ENCODE measurements around the gene NPW. TPM values are rescaled to one million over a fixed set of nuclear protein-coding genes. Genes with fewer than 3 reads are reported as not detected.
A peak's percentile ranks its signal among the peaks of the same experiment; 100 is the strongest.

The NPW gene
- polyA plus RNA-seq, 1 experiment: 0.26 TPM

DNA sequence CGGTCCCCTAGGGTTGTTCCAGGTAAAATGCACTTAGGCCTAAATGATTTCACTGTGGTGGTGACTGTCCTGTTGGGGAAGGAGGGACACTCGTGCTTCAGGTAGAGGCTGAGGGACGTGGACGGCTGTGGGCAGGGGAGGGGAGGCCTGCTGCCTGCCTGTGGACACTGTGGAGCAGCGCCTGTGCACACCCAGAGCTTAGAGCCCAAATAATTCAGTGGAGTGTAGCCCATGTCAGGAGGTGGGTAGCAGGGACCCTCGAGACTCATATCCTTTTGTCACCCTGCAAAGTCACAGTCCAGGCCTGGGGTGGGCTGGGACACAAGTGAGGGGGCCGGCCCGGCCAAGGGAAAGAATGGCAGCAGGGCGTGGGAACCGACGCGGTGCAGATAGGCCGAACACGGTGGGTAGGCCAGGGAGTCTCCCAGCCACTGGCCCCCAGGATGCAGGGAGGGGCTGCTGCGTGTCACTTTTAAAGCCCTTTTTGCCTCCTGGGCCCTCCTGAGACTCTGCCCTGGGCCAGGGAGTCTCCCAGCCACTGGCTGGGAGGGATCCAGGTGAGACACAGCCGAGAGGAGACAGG is 6.4 kb downstream of the NPW start:
- H3K36me3 ChIP-seq (ENCODE audit: control insufficient read depth, insufficient read depth, low read length): peaks cover 10% of the 10 kb centered on the region
- ChIA-PET POLR2A (no interaction called here), CTCF (interaction anchor here (2.0 to 4.2 kb wide), 3 partner anchors 10 to 114 kb away, joined by 10 to 34 read pairs (median 11); no protein-coding TSS in a partner anchor)
- H3K27me3 ChIP-seq (ENCODE audit: control insufficient read depth, insufficient read depth, low read length): no peaks in the 10 kb centered on the region
- peak overlapping the region; percentile 62 for H3K4me3 ChIP-seq (ENCODE audit: low read depth, low read length)
- TF ChIP-seq, protein P1, sequence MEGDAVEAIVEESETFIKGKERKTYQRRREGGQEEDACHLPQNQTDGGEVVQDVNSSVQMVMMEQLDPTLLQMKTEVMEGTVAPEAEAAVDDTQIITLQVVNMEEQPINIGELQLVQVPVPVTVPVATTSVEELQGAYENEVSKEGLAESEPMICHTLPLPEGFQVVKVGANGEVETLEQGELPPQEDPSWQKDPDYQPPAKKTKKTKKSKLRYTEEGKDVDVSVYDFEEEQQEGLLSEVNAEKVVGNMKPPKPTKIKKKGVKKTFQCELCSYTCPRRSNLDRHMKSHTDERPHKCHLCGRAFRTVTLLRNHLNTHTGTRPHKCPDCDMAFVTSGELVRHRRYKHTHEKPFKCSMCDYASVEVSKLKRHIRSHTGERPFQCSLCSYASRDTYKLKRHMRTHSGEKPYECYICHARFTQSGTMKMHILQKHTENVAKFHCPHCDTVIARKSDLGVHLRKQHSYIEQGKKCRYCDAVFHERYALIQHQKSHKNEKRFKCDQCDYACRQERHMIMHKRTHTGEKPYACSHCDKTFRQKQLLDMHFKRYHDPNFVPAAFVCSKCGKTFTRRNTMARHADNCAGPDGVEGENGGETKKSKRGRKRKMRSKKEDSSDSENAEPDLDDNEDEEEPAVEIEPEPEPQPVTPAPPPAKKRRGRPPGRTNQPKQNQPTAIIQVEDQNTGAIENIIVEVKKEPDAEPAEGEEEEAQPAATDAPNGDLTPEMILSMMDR (IDR thresholded peaks at IDR 0.05; ENCODE audit: insufficient read depth, low read depth, low read length): no peak
- DNase-seq (ENCODE audit: low read depth): no peak

DNA sequence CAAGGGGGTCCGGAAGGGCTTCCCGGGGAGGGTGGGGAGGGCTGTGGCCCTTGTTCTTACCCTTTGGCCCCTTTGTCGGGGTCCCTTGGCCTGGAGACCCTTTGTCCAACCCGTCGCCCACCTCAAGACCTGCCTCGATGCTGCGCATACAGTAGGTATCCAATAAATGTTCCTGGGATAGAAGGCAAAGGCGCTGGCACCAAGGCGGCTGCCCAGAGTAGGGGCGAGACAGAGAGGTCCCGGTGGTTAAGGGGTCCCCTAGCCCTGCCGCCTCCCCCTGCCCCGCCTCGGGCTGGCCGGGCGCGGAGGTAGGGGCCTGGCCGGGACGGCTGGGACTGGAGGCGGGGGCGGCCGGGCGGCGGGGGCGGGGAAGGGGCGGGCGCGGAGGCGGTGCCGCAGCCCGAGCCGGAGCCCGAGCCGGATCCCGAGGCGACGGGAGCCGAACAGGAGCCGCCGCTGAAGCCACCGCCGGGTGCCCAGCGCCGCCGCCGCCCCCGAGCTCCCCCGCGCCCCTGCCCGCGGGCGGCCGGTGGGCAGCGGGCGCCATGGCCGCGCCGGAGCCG is 7.0 kb downstream of the NPW start, which contains the start of gene NHERF2:
Gene NHERF2 (plus strand): TSS at position 442 of the 563 bp plus-strand sequence. CDS start 104 bp downstream, at position 546.
- TF ChIP-seq, protein P1 (IDR thresholded peaks at IDR 0.05; ENCODE audit: insufficient read depth, low read depth, low read length): no peak
- H3K27me3 ChIP-seq (ENCODE audit: control insufficient read depth, insufficient read depth, low read length): no peaks in the 10 kb centered on the region
- ChIA-PET CTCF (interaction anchor here (1.9 to 2.2 kb wide), 2 partner anchors 9 to 21 kb away, joined by 9 to 10 read pairs; partner anchors contain the start of genes NTHL1 and TSC2), POLR2A (no interaction called here)
- peaks cover 12% of the 10 kb centered on the region for H3K36me3 ChIP-seq (ENCODE audit: control insufficient read depth, insufficient read depth, low read length)
- H3K4me3 ChIP-seq (ENCODE audit: low read depth, low read length): peak within 1 kb of the TSS; percentile 62
- DNase-seq (ENCODE audit: low read depth): no peak

GRCh38 chr16:2027024-2028010 is 7.7 kb downstream of the NPW start:
- Histone ChIP-seq H3K27me3 (ENCODE audit: control insufficient read depth, insufficient read depth, low read length) (no peaks in the 10 kb centered on the region), H3K36me3 (ENCODE audit: control insufficient read depth, insufficient read depth, low read length) (peaks cover 12% of the 10 kb centered on the region), H3K4me3 (ENCODE audit: low read depth, low read length) (peak overlapping the region; percentile 62)
- ChIA-PET POLR2A (interaction anchor here (0.6 kb wide), 1 partner anchor 14 kb away, joined by 8 read pairs; no protein-coding TSS in a partner anchor), CTCF (interaction anchor here (0.9 to 2.2 kb wide), 5 partner anchors 8 to 113 kb away, joined by 3 to 10 read pairs (median 4); partner anchors contain the start of genes NTHL1 and TSC2)
- no peak for DNase-seq (ENCODE audit: low read depth)
- TF ChIP-seq, protein P1 (IDR thresholded peaks at IDR 0.05; ENCODE audit: insufficient read depth, low read depth, low read length): 0 out of 2 replicates have a peak, but pooled peaks have one; percentile 17

DNA sequence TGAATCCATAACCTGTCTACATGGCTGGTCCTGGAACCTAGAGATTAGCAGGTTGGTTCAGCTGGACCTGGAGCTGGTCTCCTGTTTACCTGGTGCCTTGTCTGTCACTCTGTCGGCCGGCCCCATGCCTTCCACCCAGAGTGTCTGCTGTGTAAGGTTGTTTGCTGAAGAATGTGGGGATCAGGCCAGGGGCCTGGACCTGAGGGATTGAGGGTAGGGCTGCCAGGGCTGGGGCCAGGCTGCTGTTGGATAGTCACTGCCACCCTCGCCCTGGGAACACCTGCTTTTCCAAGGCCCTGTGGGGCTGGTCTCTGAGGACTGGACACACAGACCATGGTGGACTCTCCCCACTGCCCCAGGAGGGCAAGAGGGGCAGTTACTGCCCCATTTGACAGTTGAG is 8.6 kb downstream of the NPW start:
- ChIA-PET POLR2A (no interaction called here), CTCF (interaction anchor here (0.9 to 2.2 kb wide), 5 partner anchors 8 to 112 kb away, joined by 3 to 10 read pairs (median 4); partner anchors contain the start of genes NTHL1 and TSC2)
- H3K27me3 ChIP-seq (ENCODE audit: control insufficient read depth, insufficient read depth, low read length): no peaks in the 10 kb centered on the region
- H3K4me3 ChIP-seq (ENCODE audit: low read depth, low read length): peak overlapping the region; percentile 62
- TF ChIP-seq, protein P1 (IDR thresholded peaks at IDR 0.05; ENCODE audit: insufficient read depth, low read depth, low read length): no peak
- H3K36me3 ChIP-seq (ENCODE audit: control insufficient read depth, insufficient read depth, low read length): peaks cover 12% of the 10 kb centered on the region
- no peak for DNase-seq (ENCODE audit: low read depth)

All from BJ (cell line).